LHCN-M2 (cell line): Measurements from ENCODE around the gene LINC01488. TPM values are rescaled to one million over a fixed set of nuclear protein-coding genes. Genes with fewer than 3 reads are reported as not detected.

Experiments used
- total RNA-seq: library from RNA; depleted of rRNA; stranded (reverse); fragments of >200 nt; gene quantifications from 2 replicates; pipeline ENCODE4 v1.2.3, GENCODE V29; 2014; rRNA removed

The LINC01488 gene
- total RNA-seq, 1 experiment from 2014 or later, result not detected

Other genes starting within 250 kb of the LINC01488 start
- gene MYEOV, start 187.5 kb upstream of the LINC01488 start, total RNA-seq, result 11.8 and 21.0 TPM in 2 replicates
- gene CCND1, start 159.5 kb downstream of the LINC01488 start, total RNA-seq, result 684 and 770 TPM in 2 replicates
- 16.8 and 21.9 TPM in 2 replicates for gene LTO1, start 193.7 kb downstream of the LINC01488 start, total RNA-seq
- gene FGF19, start 222.4 kb downstream of the LINC01488 start, total RNA-seq, result 0.11 TPM in 1 of 2 replicates, not detected in the other